Retinal pigment epithelial cell (primary cell): Measurements from ENCODE around the gene PREX1.
"Not testable (repeated sequence)": the region's sequence is repeated elsewhere in the genome, so short reads cannot be mapped to it uniquely, and the experiment has no call there.

Experiments used
- DNase-seq: peaks from one replicate; pipeline ENCODE4 v3.0.0-alpha.2; 2010; ENCODE audit warnings: low read depth
- H3K4me3 ChIP-seq: 2 replicates; pipeline ENCODE4 v1.5.1; 2011; ENCODE audit warnings: mild to moderate bottlenecking, low read length, control low read depth, moderate library complexity
- TF ChIP-seq, protein P1 (sequence below): conservative IDR thresholded peaks from 2 replicates; pipeline ENCODE4 v1.5.1; 2011; ENCODE audit warnings: low read depth, low read length, control low read depth, inconsistent platforms

PREX1 gene

DNA sequence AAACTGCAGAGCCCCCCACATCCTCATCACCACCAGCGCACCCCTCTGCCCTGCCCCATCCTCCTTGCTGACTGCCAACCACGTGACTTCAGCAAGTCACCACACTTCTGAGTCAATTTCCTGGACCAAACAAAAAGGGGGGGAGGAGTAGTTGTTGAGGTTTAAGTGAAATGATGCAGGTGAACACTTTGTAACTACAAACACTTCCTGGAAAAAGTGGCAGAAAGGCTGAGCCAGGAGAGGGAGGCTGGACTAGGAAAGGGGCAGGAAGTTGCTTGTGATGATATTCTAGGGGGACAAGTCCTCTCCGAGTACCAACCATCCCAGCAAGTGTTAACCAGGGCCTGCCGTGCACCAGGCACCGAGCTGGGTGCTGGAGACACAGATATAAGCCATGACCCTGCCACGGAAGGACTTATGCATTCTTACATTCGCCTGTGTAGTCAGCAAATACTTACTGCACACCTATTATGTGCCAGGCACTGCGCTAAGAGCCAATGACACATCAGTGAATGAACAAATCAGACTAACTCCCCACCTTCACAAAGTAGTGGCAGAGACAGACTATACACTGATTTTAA, 67.3 kb downstream of the PREX1 start:
- no peak for DNase-seq
- H3K4me3 ChIP-seq = no peak overlapping the region
- TF ChIP-seq, protein P1, sequence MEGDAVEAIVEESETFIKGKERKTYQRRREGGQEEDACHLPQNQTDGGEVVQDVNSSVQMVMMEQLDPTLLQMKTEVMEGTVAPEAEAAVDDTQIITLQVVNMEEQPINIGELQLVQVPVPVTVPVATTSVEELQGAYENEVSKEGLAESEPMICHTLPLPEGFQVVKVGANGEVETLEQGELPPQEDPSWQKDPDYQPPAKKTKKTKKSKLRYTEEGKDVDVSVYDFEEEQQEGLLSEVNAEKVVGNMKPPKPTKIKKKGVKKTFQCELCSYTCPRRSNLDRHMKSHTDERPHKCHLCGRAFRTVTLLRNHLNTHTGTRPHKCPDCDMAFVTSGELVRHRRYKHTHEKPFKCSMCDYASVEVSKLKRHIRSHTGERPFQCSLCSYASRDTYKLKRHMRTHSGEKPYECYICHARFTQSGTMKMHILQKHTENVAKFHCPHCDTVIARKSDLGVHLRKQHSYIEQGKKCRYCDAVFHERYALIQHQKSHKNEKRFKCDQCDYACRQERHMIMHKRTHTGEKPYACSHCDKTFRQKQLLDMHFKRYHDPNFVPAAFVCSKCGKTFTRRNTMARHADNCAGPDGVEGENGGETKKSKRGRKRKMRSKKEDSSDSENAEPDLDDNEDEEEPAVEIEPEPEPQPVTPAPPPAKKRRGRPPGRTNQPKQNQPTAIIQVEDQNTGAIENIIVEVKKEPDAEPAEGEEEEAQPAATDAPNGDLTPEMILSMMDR = no peak

DNA sequence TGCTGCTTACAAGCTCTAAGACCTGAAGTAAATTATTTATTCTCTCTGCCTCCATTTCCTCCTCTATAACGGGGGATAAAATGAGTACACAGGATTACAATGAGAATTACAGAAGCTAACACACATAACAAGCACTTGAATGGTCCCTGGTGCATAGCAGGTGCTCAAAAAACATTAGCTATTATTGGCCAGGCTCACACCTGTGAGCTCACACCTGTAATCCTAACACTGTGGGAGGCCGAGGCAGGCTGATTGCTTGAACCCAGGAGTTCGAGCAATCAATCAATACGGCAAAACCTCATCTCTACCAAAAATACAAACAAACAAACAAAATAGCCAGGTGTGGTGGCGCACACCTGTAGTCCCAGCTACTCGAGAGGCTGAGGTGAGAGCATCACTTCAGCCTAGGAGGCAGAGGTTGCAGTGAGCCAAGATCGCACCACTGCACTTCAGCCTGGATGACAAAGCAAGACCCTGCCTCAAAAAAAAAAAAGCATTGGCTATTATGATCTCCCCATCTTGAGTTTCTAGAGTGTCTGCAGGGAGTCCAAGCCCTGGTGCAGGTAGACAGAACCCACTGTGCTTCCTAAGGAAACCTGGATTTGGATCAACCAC, 68.1 kb downstream of the PREX1 start:
- no peak for DNase-seq
- TF ChIP-seq, protein P1 = no peak
- H3K4me3 ChIP-seq = no peak overlapping the region

DNA sequence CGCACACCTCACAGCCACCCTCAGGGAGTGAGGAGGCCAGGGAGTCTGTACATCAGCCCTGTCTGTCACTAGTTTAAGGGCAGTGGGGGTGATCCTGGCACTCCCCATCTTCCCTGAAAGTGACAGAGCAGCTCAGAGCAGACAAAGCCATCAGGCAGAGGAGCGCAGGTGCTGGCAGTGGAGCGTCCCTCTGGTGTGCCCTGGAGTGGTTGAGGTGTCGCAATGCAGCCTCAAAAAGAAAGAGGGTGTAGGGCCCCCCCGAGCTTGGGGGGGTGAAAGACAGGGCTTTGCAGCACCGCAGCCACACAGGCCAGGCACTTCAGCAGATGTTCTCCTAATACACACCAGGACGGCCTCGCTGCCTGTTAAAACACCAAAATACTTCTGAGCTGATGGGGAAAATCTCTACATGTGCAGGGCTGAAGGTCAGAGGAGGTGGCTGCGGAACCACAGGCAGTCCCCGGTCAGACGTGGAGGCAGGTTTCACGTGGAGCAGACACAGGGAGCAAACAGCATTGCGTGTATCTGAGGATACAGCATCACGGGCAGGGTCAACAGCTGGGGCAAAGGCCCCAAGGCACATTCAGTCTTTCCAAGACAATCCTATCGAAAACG, 69.5 kb downstream of the PREX1 start:
- no peak overlapping the region for H3K4me3 ChIP-seq
- DNase-seq = no peak
- TF ChIP-seq, protein P1 = no peak

DNA sequence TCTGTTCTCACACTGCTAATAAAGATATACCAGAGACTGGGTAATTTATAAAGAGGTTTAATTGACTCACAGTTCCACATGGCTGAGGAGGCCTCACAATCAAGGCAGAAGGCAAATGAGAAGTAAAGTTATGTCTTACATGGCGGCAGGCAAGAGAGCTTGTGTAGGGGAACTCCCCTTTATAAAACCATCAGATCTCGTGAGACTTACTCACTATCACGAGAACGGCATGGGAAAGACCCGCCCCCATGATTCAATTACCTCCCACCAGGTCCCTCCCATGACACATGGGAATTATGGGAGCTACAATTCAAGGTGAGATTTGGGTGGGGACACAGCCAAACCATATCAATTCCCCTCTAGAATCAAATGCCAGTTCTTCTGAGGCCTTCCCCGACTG, 71.0 kb downstream of the PREX1 start:
- DNase-seq, H3K4me3 ChIP-seq: not testable (repeated sequence)

DNA sequence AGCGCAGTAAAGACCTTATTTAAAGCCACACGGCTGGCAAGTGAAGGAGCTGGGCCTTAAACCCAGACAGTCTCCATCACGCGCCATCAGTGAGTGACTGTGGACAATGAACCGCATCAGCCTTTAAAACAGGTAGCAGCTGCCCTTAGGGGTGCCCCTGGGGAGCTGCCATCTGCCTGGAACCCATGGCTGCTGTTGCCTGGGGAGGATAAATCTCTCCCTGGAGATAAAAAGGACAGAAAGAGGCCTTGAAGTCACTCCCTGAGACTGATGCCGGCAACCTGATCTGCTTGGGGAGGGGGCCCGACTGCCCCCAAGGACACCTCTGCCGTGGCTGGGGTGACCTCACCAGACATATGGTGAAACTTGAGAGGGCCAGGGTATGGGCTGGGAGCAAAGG, 73.5 kb downstream of the PREX1 start:
- DNase-seq = no peak
- TF ChIP-seq, protein P1 = no peak
- H3K4me3 ChIP-seq = no peak overlapping the region

DNA sequence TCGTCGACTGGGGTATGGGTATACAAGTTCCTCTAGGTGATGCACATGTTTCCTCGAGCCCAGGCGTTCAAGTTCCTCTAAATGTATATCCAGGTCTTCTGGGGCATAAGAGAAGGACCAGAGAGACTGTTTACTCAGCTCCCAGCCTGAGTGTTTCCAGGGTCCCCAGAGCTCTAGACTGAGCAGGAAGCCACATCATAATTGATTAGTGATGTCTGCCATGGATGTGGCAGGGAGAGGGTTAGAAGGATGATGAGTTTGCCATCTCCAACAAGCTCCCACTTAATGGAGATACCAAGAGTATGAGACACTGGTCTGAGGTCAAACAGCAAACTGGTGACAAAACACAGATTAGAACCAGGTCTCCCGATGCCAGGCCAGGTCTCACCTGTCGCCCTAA, 74.8 kb downstream of the PREX1 start:
- TF ChIP-seq, protein P1 = no peak
- DNase-seq = no peak
- no peak overlapping the region for H3K4me3 ChIP-seq

DNA sequence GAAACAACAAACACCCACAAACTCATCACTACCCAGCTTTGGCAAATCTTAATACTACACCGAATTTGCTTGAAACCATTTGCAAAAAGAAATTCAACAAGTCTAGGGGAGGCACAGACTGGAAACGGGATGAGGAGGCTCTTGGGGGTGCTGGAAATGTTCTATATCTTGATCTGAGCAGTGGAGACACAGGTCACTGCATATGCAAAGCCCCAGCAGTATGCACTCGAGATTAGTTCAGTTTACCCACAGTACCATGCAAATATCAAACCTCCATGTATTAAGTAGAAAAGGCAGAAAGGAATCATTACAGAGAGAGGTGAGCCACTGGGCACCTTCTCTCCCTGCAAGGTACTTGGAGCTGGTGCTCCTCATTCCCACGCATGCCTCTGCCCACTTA, 75.9 kb downstream of the PREX1 start:
- DNase-seq = no peak
- no peak overlapping the region for H3K4me3 ChIP-seq
- TF ChIP-seq, protein P1 = no peak
